GM21619 (cell line): ENCODE data around the gene CCNL1.
A peak's percentile ranks its signal among the peaks of the same experiment; 100 is the strongest.
"Not testable (repeated sequence)": the region's sequence is repeated elsewhere in the genome, so short reads cannot be mapped to it uniquely, and the experiment has no call there.

Experiments used
- ATAC-seq: cut with Tn5 transposase; IDR thresholded peaks from one replicate; pipeline ENCODE4 v1.9.1; 2021; ENCODE audit not compliant: unreplicated experiment

Gene CCNL1

DNA sequence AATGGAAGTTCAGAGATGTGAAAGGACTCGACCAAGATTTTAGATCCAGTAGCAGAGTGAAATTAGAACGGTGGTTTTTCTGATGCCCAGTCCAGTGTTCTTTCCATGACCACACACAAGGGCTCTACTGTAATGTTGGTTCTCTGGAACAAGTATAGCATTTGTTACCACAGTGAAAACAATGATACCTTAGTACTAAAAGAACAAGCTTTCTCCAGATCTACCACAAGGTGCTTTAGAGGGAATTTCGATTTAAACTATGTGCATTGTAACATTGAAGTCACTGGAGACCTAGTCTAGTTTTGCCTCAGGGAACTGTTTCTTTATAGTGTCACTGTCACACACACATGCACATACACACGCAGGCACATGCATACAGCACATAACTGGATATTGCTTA is 12.8 kb upstream of the CCNL1 start:
- no peak for ATAC-seq

DNA sequence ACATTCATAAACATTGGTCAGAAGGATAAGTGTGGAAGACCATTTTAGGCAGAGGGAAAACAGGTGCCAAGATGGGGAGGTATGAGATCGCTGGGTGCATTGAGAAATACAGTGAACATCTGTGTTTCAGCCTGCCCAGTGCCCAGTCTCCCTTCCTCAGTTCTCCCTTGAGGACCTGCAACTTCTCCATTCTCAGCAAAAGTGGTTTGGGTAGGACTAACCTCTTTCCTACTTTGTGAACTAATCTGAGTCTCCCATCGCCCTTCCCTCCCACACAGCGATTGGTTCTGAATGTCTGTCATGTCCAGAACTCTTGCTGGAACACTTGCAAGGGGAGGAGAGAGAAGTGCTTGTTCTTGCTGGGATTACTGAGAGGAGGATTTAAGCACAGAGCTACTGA is 10.9 kb upstream of the CCNL1 start:
- no peak for ATAC-seq

DNA sequence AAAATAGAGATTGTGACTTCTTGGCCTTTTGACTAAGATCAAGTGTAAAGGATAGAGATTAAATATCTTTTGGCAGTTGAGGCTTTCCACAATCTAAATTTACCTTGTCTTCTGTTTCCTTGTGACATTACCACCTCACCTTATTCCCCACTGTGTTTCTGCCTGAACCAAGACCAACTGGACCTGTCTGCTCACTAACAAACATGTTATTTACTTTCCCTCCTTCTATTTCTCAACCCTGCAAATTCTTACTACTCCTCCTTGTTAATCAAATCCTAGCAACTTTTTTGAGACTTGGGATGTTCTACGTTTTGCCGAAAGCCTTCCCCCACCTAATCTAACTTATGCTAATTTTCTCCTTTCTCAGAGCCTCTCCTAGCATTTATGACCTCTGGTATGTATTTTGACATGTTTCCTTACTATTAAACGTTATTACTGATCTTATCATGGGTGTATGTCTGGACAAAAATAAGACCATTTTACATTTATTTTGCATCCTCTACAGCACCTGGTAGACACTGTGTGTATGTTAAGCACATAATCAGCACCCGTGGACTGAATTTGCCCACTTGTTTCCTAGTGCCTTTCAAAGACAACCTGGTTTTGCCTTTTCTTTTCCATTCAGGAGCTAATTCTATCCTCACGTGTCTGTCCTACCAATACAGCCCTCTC is 7.6 kb upstream of the CCNL1 start:
- ATAC-seq: no peak

DNA sequence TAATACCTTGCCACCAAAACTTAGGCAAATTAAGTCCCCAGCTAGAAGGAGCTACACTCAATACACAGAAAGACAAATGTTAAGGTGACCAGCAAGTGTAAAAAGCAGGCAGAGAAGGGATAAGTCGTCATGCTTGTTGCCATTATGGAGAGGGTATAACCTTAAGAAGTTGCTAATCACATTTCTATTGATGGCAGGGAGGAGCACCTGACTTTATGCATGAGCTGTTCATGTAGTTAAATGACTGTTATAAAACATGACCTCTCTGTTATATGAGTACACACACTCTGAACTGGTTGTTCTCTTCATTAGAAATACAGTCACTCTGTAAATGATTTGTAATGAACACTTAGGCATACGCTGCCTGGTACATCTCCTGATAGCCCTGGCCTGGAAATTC is 6.6 kb upstream of the CCNL1 start:
- ATAC-seq: peak; percentile 68

DNA sequence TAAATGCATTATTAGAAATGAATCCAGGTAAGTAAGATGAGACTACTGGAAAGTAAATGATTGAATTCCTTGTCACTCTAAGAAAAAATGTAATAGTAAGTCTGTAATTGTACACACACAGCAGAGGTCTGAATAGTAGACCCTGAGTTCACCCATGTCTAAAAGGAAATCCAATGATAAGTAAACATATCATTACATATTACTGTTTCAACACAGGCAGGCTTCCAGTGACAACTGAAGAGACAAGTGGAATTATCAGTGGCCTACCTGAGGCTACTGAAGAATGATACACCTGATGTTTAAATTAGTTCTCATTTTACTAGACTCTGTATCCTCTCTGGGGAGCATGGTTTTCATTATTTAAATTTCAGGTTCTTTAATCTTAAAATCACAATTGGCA is 6.2 kb upstream of the CCNL1 start:
- ATAC-seq: no peak

DNA sequence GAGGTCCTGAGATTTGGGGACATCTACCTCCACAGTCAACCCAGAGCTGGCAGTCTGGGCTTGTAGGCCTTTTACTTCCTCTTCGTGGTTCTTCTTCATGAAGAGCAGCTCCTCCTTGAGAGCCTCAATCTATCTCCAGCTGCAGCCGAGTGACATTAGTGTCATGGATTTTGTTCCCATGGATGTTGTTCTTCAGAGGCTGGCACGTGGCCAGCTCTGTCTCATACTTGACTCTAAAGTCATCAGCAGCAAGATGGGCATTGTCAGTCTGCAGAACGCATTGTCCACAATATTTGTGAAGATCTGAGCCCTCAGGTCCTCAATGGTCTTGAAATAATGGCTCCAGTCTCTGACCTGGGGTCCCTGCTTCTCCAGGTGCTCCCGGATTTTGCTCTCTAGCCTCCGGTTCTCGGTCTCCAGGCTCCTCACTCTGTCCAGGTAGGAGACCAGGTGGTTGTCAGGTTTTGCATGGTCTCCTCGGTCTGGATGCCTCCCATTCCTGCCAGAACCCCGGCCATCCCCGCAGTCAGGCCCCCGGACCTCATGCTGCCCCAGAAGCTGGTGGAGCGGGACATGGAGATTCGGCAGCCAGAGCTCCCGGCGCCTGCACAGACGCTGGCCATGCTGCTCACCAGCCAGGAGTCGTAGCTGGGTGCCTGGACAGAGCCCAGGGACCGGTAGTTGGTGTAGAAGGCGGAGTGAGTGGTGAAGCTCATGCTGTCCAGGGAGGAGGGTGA is 3.4 kb upstream of the CCNL1 start:
- ATAC-seq: no peak

DNA sequence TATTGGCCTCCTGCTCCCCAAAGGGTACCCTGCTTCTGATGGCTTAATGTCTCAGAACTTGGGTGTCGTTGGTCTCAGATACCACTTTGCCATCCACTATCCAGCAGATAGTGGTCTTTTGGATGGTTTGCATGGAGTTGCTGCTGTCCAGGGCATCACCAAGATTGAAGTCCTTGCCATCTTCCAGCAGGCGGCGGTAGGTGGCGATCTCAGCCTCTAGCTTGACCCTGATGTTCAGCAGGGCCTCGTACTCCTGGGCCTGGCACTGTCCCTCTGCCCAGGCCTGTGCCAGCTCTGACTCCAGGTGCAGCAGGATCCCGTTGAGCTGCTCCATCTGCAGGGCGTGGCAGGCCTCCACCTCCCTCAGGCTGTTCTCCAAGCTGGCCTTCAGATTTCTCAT is 2.7 kb upstream of the CCNL1 start:
- not testable (repeated sequence) for ATAC-seq

DNA sequence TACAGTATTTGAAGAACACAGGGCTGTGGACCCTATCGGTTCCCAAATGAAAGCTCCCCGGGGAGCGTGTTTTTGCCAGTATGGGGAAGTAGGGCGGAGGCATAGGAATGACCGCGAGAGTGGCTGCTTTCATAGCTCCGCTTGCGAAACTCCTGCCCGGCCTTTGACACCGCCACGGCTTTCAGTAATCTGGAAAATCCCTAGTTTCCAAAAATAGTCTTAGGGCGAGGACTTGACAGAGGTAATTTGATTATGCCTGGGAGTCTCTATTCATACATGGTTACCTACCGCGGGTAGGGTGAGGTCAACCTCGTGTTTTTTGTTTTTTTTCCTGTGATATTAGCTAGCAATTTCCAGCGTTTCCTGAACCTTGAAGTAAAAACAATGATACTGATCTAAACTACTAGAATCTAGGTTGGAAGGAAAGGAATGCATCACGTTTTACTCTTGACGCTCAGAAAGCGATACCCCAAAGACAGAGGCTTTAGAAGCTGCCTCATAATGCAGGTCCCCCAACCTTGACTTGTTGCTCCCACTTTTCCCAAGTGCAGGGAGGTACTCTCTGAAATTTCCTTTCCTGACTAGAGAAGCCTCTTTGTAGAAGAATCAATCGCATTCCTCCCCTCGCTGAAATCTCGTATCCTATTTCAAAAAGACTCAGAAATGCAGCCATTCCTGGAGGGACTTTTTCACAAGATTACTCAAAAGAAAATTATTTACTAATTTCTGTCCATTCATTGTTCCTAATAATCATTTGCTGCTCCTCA is 894 bp upstream of the CCNL1 start:
- ATAC-seq: peak; percentile 35

DNA sequence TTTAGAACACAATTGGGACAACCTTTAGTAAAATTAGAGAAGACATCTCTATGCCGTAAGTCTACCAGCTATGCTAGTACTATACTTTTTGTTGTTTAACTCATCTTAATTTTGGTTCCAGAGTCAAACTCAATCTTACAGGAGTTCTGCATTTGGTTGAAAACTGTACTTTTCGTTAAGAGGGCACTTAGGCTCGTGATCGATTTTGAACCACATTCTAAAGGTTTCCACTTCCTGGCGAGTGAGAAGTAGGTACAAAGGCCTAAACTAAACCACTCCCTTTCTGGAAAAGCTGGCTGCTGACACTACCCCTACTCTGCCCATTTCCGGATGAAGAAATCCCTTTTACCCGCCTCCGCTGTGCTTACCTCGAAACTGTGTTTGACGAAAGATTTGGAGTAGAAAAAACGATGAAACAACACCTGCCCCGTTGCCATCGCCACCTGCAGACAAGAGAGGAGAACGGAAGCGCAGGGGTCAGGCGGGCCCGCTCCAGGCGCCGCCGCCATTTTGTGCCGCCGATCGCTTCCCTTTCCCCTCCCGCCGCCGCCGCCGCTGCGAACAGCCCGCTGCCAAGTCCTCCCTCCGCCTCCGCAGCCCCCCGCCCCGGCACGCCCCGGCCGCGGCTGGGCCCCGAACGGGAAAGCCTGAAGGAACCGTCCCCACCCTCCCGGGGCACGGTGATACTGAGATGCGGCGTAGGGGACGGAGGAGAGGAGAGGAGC is 748 bp downstream of the CCNL1 start:
- ATAC-seq: peak; percentile 43

DNA sequence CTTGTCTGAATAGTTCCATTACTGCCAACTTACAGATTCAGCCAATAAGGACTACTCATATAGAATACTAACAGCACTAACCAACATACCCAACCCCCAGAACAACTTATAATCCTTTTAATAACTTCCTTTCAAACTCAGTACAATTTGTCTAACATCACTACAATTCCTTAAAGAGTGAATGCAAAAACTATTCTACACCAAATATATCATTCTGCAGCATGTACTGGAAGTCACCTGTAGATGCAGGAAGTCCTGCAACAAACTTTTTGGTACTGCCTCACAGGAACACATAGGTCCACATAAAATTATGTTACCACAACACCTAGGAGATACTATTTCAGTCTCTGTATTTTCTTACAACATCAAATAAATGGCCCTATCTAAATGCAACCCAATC is 2.1 kb downstream of the CCNL1 start:
- ATAC-seq: no peak

DNA sequence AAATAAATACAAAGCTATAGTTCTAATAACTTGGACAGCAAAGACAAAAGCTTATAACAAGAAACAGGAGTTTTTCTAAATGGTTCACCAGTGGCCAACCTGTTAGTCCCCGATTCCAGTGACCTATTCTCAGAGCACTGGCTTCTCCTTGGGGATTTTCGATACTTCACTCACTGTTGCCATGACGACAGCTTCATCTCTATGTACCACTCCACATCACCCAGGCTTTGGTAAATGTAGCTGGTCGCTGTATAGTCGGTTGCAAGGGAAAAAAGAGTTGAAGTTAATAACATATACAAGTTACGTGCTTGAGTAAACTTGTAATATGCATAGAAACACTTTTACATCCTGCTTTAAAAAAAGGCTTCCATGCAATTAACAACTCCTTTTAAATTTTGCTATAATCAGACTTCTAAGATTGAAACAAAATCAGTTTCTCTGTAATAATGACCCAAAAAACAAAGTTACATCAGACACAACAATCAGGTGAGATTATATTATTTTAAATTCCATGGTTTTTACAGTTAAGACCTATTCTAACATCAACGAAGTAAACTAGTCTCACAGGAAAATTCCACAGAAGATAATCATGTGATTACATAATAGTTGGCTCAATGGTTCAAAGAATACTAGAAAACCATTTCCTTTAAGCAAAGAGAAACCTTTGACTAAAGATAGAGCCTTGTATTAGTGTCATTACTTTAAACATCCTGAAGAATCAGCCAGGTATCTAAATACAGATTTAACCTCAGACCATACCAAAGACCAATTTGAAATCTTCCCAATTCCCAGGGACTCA is 2.9 kb downstream of the CCNL1 start:
- no peak for ATAC-seq

DNA sequence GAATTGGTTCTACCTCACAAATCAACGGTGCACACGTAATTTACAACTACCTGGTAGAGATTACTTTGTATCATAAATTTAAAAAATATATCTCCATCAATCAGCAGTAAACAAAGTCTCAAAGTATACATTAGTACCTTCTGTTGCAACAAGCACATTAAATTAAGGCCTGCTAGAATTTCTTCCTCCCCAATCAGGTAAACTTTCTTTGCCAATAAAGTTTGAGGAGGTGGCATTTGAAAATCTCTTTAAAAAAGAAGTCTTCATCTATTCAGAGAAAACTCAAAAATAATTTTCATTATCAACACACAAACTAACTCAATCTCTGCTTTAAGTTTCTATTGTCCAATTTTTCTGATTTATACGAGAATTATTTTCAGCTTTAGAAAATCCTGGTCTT is 4.4 kb downstream of the CCNL1 start:
- ATAC-seq: no peak

DNA sequence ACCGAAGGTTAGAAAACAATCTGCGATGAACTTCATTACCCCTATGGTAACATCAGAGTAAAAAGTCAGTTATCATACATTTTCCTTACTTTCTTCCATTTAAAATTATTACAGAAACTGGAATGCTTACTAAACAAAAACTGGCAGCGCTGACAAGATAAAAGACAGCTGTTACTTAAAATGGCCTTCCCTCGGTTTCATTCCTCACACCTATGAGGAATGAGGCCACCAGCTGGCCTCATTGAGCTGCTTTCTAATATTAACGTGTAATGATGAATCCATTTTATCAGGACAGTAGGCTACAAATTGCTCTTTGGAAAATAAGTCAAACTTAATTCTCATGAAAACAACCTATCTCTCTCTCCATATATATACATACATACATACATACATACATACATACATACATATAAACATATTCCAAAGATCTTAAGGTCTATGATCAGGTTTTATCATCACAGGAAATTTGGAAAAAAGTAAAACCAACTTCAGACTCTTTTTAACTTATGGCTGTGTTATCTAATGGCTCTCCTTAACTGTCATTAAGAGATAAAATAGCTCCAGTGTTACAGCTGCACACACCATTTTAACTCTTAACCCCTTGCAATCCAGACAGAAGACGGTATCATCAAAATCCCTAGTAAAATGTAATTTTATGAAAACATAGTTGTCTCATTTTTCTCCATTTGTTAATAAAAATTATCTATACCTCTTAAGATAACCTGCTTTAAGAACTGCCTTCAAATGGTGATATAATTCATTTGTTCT is 5.2 kb downstream of the CCNL1 start:
- ATAC-seq: no peak

DNA sequence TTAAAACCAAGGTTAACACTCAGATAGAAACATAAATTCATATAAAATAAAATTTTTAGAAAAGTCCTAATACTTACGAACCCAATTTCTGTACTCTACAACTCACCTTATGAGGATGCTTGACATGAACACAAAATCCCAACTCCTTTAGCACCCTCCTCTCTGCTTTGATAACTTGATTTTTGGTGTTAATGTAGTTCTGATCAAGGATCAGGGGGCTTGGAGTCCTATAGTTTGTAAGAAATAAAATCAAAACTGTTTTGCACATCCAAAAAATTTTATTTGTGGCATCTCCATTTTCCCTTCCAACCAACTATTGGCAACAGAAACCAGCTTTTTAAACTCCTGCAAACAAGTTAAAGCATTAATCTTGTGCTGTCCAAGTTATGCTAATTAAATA is 7.0 kb downstream of the CCNL1 start:
- ATAC-seq: no peak

DNA sequence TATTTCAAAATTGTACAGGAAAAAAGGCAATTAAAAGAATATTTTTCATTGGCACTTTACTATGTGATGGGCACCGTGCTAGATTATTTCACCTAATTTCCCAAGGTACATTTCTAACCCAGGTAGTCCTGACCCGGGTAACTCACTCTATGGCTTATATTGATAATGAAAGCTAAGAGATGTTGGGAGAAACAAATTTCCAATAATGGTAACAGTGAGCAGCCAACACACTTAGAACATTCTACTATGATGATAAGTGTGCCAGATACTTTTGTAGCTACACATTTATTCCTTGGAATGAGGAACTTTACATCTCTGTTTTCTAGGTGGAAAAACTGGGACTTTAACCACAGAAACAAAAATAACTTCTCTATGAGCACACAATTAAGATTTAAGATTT is 7.5 kb downstream of the CCNL1 start:
- ATAC-seq: no peak

DNA sequence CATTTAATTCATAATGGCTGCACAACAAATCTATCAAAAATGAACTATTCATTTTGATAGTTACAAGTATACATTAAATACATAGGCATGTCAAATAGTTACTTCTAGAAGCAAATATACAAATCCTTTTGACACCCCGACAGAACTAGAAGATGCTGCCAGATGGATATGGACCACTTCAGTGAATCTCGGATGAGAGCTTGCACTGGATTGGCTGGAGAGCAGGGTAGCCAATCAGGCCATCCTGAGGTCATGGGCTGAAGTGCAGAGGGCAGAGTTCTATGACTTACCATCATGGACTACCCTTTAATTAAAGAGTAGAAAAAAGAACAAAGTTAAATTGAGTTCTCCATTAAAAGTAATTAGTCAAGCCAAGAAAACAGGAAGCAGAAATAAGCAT is 8.3 kb downstream of the CCNL1 start:
- no peak for ATAC-seq

DNA sequence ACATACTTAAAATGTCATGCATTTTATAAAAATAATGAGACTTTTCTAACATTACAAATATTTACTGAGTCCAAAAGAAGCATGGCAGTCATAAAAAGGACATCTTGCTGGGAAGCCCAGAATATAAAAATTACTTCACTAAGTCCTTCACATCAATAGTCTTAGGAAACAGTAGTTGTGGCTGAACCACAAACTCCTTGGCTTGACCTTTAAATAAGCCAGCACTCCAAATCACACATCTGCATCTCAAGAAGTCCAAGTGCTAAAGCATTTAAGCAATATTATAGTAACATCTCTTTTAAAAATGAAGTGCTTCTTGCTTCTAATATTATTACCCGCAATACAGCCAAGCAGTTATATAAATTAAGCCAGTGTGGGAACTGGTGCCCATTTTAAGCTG is 8.8 kb downstream of the CCNL1 start:
- no peak for ATAC-seq

DNA sequence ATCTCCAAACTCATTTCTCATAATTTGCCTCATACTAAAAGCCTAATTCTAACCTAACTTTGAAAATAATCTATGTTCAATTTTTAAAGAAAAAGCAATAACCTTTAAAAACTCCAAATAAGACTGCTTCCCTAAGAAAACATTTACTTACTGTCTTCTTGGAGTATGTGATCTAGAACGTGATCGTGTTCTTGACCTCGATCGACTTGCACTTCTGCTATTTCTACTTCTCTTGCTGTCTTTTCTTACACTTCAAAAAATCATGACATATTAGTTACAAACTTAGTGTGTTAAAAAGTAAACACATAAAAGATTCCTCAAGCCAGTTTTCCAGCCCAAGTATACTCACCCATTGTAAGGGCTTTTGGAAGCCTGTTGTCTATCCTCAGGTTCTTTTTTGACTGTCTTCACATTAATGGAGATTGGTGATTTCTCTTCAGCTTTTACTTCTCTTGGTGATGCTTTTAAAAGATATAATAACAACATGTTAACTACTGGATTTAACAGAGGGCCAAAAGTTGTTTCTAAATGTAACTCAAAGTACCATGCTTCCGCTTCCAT is 10.7 kb downstream of the CCNL1 start:
- no peak for ATAC-seq

DNA sequence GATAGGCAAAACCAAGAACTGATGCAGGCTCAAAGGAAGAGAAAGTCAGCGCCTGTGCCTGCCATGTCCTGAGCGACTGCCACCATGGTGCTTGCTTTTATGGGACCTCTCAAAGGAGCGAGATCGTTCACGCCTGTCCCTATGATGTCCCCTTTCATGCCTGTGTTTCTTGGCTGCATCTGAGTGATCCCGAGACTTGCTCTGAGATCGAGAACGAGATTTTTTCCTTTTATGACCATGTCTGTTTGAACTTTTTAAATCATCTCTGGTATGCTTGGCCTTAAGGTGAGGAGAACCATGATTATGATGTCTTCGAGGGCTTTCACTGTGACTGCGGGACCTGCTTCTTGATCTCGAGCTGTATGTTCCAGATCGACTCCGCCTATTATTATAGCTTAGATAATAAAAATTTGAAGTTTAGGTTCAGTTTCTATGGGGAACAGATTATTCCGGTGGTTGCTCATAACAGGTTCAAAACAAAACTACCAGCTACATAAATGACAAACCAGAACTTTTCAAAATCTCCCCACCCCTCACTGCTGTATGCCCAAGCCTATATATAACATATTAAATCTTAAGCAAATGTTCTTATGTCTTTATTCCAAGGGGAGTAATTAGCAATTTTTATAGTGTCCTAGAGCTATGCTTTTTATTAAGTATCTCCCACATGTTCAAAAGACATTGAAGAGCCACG is 11.6 kb downstream of the CCNL1 start:
- ATAC-seq: peak; percentile 43
